IPS DF 4.7 (cell line): ENCODE results near the gene BRD2.
"Not testable (repeated sequence)": the region's sequence is repeated elsewhere in the genome, so short reads cannot be mapped to it uniquely, and the experiment has no call there.

Experiments
- DNase-seq: peaks from one replicate; pipeline ENCODE4 v3.0.0-alpha.2; 2013; ENCODE audit warnings: low spot score; ENCODE audit errors: extremely low read depth

The BRD2 gene

DNA sequence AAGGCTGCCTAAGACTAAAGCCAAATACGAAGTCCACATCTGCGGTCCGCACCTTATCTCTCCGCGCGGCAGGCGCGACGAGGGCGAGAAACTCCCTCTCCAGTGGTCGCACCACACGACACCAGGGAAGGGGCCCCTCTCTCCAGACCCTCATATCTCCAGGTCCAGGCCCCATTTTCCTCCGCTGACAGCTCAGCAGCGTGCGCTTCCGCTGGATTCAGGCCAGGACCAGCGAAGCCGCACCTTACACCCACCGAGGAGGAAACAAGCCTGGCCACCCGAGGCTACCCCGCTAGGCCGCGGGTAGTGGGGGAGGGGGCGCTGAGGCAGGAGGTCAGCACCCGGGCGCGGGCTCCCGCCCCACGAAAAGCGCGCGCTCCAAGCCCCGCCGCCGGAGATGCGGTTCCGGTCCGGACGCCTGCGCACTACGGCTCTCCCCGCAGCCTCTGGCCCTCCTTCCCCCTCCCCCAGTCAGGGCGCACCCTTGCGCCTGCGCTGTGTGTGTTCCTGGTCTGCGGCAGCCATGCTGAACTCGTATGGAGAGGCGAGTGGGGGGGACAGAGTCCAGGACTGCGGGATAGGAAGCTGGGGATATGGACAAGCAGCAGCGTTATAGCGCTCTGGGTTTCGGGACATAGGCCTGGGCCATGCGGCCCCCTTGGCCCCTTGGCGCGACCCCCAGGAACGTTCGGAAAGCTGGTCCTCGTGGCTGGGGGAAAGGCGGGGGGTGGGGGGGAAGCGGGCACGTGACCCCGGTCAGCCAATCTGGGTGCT, at the start of gene BRD2:
Gene BRD2, plus strand, starts transcription at position 502 of the 774 bp plus-strand sequence. CDS start 4,305 bp downstream, outside the sequence.
- DNase-seq: peak; percentile 78

DNA sequence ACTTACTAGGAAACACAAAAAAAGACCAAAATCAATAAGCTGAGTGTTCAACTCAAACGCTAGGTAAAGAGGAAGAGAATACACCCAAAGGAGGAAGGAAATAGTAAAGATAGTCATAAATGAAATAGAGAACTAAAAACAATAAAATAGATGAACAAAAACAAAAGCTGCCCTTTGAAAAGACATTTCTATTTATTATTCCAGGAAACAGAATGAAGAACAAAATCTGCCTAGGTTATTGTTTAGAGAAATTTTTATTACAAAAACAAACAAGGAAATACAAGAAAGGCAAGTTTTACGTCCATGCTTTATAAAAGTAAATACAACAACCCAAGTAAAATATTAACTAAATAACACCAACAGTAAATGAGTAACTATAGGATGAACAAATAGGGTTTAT, 47.7 kb upstream of the BRD2 start:
- no peak for DNase-seq

DNA sequence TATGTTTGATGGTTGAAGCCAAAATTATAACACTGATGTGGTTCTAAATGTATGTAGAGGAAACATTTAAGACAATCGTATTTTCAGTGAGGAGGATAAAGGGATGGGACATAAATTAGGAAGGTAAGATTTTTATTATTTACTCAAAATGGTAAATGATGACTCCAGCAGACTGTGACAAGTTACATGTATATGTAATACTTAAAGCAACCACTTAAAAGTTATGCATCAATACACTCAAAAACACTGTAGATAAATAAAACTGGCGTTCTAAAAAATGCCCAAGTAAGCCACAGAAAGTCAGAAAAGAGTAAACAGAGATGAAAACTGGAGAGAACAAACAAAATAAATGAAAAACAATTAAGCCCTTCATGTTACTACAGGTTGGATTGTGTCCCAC, 46.3 kb upstream of the BRD2 start:
- no peak for DNase-seq

DNA sequence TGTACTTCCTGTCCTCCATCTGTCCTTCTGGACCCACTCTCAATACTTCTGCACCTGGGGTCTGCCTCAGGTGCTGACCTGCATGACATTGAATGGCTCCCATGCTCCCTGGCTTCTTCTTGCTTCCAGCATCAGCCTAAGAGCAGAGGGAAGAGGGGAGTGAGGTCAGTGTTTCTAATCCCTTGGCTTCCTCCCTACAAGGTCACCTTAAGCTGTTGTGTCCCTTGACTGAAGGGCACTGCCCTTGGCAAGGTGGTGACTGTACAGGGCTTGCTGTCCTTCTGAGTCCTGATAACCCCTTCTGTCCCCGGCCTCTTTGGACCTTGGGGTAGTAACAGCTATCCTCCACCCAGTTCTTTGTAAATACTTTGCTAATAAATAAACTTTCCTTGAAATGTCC, 37.2 kb upstream of the BRD2 start:
- DNase-seq: no peak

DNA sequence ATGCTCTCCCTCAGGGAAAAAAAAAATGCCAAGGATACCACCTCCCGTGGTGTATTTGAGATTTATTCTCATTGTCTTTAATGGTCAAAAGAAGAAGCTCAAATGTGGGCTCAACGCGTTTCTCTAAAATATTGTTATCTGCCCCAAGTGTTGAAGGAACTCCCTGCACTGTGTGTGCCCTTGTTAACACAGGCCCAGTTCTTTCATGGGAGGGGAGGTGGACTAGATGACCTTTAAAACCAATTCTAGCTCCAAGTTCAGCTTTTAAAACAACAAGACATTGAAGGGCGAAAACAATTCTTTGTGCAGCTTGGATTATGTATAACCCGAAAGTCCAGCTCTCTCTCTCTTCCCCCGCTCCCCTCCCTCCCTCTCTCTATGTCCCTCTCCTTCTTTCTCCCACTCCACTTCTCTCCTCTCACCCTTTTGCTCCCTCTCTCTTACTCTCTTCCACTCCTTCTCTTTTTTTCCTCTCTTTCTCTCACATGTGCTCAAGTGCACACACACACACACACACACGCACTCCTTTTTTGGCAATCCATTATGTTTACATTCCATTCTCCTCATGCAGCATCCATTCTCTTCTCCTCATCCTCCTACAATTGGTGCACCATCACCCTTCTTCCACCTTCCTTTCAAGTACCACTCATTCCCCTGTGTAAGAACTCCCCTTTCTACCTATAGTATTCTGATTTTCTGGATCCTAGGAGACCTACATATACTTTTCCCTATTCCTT, 36.1 kb upstream of the BRD2 start:
- DNase-seq: no peak

DNA sequence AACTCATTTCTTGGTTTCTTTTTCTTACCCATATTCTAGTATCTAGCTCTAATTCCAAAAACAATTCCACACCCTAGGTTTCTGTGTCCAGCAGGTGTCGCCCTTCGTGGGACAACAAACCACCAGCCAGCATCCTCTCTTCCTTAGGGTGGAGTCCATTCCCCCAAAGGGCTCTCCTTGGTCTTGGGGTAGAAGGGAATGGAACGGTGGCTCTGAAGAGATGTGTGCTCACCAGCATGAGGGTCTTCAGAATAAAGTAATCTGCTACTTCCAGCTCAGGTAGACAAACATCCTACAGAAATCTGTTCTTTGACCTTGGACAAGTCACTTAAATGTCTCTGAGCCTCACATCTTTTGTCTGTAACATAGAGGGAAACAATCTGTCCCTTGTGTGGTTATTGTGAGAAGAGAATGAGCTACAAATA, 34.7 kb upstream of the BRD2 start:
- DNase-seq: no peak

DNA sequence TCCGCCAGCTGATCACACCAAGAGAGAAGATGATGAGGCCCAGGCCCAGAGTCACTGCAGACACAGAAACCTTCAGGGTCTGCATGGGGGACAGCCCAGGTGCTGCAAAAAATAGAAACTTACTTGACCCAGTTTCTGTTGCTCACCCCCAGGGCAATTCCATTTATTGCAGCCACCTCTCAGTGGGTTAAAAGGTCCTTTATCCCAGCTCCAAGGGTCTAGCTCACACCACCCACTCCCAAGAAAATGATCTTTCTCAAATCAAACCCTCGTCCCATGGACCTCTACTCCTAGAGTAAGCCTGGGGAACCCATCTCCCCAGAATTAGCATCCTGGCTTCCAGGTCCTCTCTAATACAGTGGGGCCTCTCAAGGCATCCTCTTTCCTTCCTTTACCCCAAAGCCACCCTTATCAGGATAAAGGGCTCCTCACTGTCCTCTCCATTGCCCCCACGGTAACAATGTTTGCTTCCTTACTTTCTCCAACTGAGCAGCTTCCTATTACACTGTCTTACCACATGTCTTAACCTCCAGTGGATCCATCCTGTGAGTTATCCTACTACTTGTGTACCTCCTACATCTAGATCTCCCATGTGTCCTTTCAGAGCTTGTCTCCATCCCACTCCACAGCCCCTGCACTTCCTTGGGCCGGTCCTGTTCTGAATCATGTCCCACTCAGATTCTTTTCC, 32.7 kb upstream of the BRD2 start:
- DNase-seq: no peak

DNA sequence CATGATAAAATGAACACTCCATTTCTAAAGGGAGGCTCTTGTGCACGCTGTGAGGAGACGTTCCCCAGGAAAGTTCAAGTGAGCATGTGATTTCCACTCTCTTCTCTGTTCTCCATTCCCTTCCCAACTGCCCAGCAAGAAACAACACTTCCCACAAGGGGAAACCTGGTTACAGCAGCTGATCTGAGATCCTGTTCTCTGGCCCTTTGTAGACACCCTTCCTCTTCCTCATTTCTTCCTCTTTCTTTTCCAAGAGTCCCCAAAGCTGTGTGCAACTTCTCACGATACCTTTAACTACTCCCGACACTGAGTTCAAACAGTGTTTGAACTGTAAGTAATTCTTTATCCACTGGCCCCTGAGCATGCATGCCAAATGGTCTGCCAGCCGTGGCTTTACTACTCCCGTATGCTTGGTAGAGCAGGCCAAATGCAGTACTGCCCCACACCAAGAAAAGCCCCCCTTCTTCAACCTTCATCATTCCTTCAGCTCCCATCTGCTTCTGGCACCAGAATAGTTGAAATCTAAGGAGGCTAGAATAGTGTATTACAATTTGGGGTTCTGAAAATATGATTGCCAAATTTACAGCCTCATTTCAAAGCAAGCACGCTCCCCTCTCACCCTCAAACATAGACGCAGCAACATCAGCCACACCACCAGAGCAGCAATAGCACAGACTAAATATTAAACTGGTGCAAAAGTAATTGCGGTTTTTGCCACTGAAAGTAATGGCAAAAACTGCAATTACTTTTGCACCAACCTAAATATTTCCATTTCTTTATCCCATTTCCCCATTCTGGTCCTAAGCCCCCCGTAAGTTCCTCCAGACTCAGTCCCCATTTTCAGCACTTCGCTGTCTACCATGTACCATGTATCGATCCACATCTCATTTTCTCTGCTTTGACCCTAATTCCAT, 31.9 kb upstream of the BRD2 start:
- no peak for DNase-seq

DNA sequence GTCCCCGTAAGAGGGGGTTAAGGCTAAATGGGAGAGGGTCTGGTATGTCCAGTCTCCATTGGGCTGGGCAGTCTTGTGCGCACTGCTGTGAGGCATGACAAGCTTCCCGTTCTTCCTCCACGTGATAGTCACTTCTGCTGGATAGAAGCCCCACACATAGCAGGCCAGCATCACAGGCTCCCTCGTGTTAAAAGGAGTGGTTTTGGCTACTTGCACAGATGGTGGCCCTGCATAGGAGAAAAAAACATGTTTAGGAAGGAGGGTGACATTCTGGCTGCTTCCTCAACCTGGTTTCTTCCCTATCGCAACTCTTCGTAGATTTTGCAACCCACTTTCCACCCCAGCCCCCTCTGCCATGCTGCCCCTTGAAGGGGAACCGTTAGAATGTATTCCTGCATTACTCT, 31.2 kb upstream of the BRD2 start:
- no peak for DNase-seq

DNA sequence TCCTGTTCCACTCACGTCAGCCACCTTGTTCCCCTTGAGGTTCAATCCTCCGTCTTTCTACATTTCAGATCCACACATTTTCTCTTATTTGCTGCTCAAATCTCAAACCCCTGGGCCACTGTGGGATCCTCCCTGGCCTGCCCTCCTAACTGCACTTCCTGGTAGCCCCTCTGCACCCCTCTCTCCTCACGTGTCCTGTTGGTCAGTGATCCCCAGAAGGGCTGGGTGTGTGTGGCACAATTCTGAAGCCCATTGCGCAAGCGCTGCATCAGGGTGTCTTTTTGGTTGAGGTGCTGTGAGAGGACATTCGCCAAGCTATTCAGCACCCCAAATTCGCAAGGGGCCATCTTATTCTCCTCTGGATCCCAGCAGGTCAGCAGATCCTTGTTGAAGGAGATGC, 29.9 kb upstream of the BRD2 start:
- no peak for DNase-seq

DNA sequence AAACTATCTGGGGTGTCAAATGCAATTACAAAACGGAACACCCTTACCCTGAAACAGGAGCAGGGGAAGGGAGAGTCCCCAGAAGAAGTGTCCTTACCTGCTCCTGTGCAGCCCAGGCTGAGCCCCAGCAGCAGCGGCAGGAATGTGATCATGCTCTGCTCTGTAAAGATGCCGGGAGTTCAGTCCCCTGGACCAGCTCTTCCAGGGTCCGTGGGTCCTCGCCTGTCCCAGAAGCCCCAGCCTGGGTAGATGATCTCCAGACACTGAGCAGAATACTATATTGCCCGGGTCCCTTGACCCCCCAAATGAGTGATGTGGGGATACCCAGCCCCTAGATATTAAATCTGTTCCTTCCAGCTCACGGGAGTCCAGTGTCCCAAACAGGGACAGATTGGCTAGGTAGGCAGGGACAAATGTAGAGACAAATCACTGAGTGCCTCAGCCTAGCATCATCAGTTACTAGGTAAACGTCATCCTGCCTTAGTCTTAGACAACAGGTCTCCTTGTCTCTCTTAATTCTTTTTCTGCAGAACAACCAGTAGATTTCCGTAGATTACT, 27.7 kb upstream of the BRD2 start, which contains the start of gene HLA-DMB:
Gene HLA-DMB, minus strand, starts transcription at position 373 of the 558 bp plus-strand sequence. Its CDS starts 221 bp downstream, at position 152.
- no peak for DNase-seq

DNA sequence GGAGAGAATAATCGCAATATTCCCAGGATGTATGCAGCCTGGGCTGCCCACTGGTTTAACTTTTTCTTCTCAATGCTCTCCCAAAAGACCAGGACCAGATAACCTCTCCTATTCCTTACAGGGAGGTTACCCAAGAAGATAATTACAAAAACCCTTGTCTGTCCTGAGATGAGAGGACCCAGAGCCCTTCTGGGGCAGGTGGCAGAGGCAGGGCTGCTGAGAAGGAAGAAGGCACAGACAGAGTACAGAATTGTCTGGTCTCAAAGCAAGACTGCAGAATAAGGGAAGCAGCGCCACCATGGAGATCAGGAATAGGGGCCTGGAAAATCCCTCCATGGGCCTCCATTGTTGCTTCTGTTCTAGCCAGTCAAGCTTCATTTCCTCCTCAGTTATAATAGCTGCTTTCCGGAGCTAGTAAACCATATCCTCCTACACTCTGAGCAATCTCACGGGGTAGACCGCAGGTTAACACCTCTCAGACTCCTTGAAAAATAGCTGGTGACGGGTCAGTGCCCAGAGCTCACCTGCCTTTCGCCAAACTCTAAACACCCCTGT, 27.1 kb upstream of the BRD2 start:
- no peak for DNase-seq

DNA sequence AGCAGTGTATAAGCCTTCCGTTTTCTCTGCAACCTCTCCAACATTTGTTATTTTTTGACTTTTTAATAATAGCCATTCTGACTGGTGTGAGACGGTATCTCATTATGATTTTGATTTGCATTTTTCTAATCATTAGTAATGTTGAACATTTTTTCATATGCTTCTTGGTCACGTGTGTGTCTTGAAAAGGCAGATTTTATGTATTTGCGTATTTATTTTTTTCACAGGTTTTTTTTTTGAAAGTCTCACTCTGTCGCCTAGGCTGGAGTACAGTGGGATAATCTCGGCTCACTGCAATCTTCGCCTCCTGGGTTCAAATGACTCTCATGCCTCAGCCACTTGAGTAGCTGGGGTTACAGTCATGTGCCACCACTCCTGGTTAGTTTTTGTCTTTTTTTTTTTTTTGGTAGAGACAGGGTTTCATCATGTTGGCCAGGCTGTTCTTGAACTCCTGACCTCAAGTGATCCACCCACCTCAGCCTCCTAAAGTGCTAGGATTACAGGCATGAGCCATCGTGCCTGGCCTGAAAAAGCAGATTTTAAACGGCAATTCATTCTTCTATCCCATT, 25.8 kb upstream of the BRD2 start:
- DNase-seq: not testable (repeated sequence)

DNA sequence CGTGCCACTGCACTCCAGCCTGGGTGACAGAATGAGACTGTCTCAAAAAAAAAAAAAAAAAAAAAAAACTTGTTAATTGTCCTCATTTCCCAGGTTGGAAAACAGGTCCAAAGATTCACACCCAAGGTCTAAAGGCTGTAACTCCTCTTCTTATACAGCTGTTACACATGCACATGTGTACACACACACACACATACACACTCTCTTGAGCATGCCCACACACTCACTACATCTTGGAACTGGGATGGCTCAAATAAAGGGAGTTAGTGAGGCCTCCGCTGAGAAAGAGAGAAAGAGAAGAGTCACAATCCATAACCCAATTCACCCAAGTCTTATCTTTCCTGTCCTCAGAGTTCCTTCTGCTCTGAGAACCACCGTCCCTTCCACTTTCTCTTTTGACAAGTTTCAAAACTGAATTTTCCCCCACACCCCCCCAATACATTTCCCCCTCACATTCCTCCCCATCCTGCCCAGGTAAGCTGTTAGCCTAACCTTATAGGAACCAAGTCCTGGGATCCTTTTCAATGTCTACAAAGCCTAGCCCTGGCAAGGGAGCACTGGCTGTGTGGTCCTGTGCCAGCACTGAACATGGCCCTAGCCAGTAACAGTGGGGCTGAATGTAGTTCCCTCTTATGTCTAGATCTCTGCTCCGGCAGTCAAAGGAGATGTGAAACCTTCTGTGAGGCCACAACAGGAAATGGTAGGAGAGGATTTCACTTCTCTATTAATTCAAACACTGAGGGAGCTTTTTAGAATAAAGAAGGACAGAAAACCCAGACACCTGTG, 24.3 kb upstream of the BRD2 start:
- DNase-seq: no peak

DNA sequence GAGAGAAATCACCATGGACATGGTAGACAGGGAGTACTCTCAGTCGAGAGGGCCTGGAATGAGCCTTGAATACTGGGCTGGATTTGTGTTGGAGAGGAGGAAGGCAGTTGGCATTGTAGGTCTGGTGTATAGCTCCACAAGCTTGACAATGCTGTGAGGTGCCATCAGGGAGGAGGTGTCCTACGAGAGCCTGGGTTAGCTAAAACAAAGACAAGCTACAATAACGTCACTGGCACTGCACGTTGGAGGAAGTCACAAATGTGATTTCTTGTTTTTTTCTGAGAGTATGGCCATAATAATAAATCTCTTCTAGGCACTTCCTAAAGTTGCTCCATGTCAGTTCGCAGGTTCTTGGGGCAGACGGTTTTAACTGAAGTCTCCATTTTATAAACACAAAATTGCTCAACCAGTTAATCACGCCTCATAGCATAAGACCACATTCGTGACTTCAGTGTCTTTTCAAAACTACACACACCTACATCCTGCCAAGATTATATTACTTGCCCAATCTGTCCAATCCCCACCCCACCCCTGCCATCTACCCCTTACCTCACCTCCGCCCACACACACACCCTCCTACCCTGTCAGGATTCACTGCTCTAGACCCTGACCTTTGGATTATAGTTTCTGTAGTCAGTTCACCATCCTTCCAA, 23.2 kb upstream of the BRD2 start:
- DNase-seq: no peak

DNA sequence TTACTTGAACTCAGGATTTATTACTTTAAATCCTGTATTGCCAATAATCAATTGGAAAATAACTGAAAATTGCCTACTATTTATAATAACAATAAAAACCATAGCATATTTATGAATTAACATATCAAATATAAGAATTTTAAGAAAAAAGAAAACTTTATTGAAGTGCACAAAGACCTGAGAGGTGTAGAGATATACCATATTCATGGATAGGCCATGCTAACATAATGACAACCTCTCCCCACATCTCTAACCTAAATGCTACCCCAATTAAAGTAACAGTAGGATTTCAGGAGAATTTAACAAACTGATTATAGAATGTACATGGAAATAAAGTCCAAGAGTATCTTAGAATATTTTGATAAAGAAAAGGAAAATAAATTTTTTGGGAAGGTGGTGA, 22.4 kb upstream of the BRD2 start:
- DNase-seq: no peak

DNA sequence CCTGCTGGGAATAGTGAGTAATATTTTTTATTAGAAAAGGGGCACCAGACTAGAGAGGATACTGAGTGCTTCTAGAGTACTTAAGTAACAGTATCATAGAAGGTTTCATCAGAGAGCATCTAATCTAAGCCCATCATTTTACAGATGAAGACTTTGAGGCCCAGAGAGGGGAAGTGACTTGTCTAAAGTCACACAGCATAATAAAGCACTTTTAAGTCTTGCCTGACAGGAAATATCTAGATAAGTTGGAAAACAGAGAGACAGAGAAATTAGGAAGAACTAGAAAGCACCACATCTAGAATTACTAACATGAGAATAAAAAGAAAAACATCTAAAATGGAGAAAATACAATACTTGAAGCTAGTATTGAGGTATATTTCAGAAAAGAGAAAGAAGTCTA, 21.5 kb upstream of the BRD2 start:
- no peak for DNase-seq

DNA sequence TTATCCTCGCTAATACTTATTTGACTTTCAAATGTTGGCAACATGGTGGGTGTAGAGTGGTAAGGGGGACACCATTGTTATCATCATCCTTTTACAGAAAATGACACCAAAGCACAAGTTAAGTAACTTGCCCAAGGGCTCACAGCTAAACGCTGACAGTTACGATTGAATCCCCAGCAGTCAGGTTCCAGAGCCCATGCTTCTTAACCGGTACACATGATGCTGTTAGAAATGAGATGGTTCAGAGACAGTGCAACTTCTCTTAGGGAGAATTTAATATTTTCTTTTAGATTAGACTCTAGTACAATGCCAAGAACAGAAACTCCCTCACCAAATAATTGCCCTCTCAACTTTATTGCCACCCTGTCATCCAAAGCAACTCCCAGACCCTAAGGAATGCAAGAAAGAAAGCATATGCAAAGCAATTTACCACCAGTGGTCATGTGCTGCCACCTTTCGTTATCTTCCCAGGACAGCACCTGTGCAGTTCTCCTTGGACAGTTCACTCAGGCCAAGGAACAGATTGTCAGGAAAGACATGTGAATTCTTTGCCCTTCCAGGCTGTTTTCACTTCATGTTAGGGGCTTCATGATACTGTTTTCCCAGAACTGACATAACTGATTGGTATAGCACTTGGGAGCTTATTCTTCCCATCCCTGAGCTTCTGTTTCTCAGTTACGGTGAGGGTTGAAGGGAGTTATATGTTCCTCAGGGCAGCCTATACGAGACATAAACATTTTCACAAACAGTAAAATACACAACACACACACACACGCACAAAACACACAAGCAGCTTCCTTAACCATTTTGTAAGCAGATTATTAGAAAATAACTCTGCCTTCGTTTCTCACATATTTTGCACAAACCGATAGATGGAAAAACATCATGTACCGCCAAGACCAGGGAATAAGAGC, 20.6 kb upstream of the BRD2 start:
- no peak for DNase-seq
